Neutrophil (primary cell): Measurements from ENCODE around the gene LRMDA.

Experiments
- H3K27ac ChIP-seq: fragments of 200-600 bp; sonication (generic); 2 replicates; pipeline ENCODE4 v1.5.1; 2016; ENCODE audit warnings: mild to moderate bottlenecking, moderate library complexity
- H3K27me3 ChIP-seq: fragments of 200-600 bp; sonication (generic); 2 replicates; pipeline ENCODE4 v1.6.0; 2016; ENCODE audit warnings: mild to moderate bottlenecking
- H3K36me3 ChIP-seq: fragments of 200-600 bp; sonication (generic); 2 replicates; pipeline ENCODE4 v1.5.1; 2017
- H3K4me1 ChIP-seq, 2 experiments: fragments of 200-600 bp in 1 of 2; sonication (generic) in 1 of 2; 1 replicate in 1 of 2; 2 replicates in 1 of 2; pipeline versions ENCODE4 v1.5.1 to v1.6.1; 2013 to 2016; ENCODE audit warnings: low read depth in 1 of 2, low read length in 1 of 2, mild to moderate bottlenecking in 1 of 2, moderate library complexity in 1 of 2; ENCODE audit not compliant: control insufficient read depth in 1 of 2, insufficient read depth in 1 of 2
- H3K4me3 ChIP-seq, 2 experiments: fragments of 200-600 bp in 1 of 2; sonication (generic) in 1 of 2; 1 replicate in 1 of 2; 2 replicates in 1 of 2; pipeline ENCODE4 v1.5.1; 2013 to 2016; ENCODE audit warnings: low read depth in 1 of 2, low read length in 1 of 2, mild to moderate bottlenecking in 1 of 2, moderate library complexity in 1 of 2
- H3K9me3 ChIP-seq: fragments of 200-600 bp; sonication (generic); 2 replicates; pipeline ENCODE4 v1.5.1; 2016
- TF ChIP-seq, protein P1 (sequence below): fragments of 200-600 bp; sonication (generic); IDR thresholded peaks from 2 replicates; pipeline ENCODE4 v1.5.1; 2016; ENCODE audit warnings: antibody characterized with exemption

LRMDA gene

GRCh38 chr10:76546411-76546810 lies 1115.0 kb downstream of the LRMDA start:
- H3K27me3 ChIP-seq: no peaks in the 10 kb centered on the region
- no peak overlapping the region for H3K4me3 ChIP-seq
- TF ChIP-seq, protein P1, sequence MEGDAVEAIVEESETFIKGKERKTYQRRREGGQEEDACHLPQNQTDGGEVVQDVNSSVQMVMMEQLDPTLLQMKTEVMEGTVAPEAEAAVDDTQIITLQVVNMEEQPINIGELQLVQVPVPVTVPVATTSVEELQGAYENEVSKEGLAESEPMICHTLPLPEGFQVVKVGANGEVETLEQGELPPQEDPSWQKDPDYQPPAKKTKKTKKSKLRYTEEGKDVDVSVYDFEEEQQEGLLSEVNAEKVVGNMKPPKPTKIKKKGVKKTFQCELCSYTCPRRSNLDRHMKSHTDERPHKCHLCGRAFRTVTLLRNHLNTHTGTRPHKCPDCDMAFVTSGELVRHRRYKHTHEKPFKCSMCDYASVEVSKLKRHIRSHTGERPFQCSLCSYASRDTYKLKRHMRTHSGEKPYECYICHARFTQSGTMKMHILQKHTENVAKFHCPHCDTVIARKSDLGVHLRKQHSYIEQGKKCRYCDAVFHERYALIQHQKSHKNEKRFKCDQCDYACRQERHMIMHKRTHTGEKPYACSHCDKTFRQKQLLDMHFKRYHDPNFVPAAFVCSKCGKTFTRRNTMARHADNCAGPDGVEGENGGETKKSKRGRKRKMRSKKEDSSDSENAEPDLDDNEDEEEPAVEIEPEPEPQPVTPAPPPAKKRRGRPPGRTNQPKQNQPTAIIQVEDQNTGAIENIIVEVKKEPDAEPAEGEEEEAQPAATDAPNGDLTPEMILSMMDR: no peak
- H3K4me1 ChIP-seq: no peaks in the 10 kb centered on the region
- H3K9me3 ChIP-seq: no peaks in the 10 kb centered on the region
- no peak overlapping the region for H3K27ac ChIP-seq
- H3K36me3 ChIP-seq: no peaks in the 10 kb centered on the region

DNA sequence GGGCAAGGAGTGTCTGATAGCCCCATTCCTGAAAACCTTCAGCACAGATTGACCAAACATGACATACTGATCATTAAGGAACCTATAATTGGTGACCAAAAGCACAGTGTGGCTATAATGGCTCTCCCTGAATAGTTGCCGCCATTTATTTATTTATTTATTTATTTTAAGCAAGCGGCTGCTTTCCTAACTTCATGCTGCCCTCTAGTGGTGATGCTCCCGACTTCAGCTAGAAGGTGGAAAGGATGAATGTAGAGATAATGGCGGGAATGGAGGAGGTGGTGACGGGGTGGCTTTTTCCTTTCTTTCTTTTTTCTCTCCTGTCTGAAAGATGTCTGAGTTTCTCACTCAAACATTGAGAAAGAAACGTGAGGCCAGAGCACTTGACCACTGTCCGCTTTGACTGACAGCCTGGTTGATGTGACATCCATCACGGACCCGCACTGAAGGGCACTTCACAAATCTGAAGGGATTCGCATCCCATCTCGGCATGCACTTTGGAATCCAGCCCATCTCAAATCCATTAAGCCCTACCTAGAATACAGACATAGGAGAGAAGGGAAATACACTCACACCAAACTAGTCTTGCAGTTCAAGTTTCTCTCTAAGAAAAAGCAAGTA lies 1116.0 kb downstream of the LRMDA start:
- Histone ChIP-seq H3K4me3 (no peak overlapping the region), H3K4me1 (no peaks in the 10 kb centered on the region), H3K9me3 (no peaks in the 10 kb centered on the region), H3K27me3 (no peaks in the 10 kb centered on the region), H3K36me3 (no peaks in the 10 kb centered on the region), H3K27ac (no peak overlapping the region)
- TF ChIP-seq, protein P1: no peak

DNA sequence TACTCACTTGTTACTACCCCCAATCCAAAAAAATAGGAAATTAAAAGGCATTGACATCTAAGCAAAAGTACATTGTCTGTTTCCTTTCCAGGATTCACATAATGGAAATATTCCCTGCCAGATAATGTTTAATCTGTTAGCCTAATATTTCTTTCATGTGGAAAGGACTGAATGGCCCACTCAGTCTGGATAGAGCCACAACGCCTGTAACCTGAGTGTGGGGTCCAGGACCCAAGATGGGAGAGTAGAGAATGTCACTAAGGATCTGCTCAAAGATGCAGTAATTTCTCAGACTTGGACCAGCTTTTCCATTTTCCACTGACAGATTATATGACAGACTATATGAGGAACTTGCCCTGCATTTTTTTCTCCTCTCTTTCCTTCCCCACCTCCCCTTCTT lies 1117.3 kb downstream of the LRMDA start:
- Histone ChIP-seq H3K9me3 (no peaks in the 10 kb centered on the region), H3K27me3 (no peaks in the 10 kb centered on the region), H3K27ac (no peak overlapping the region), H3K36me3 (no peaks in the 10 kb centered on the region), H3K4me1 (no peaks in the 10 kb centered on the region), H3K4me3 (no peak overlapping the region)
- TF ChIP-seq, protein P1: no peak

DNA sequence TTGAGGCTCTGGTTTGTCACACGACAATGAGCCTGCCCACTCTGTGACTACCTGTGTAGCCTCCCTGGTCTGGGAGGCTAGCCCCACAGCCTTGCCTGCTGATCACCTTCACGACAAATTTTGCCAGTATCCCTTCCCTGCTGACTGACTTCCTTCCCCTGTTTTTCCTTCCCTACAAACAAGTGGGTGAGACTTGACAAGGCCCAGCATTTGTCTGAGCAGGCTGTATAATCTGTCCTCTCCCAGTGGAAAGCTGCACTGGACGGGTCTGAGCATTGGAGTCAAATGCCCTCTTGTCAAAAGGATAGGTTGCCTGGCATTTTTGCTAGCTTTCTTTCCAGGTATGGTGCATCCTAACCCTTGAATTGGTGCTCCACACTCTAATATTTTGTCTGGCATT lies 1117.7 kb downstream of the LRMDA start:
- TF ChIP-seq, protein P1: no peak
- Histone ChIP-seq H3K4me3 (no peak overlapping the region), H3K36me3 (no peaks in the 10 kb centered on the region), H3K9me3 (no peaks in the 10 kb centered on the region), H3K4me1 (no peaks in the 10 kb centered on the region), H3K27me3 (no peaks in the 10 kb centered on the region), H3K27ac (no peak overlapping the region)

GRCh38 chr10:76550806-76551205 lies 1119.4 kb downstream of the LRMDA start:
- no peaks in the 10 kb centered on the region for H3K36me3 ChIP-seq
- TF ChIP-seq, protein P1: no peak
- no peaks in the 10 kb centered on the region for H3K27me3 ChIP-seq
- no peak overlapping the region for H3K4me3 ChIP-seq
- H3K27ac ChIP-seq: no peak overlapping the region
- H3K9me3 ChIP-seq: no peaks in the 10 kb centered on the region
- no peaks in the 10 kb centered on the region for H3K4me1 ChIP-seq
